Kidney capillary endothelial cell (primary cell): ENCODE results near the gene TPH2.
A peak's percentile ranks its signal among the peaks of the same experiment; 100 is the strongest.

Source experiments
- DNase-seq: peaks from one replicate; pipeline ENCODE4 v3.0.0-alpha.2; 2018; ENCODE audit warnings: low spot score

The TPH2 gene

GRCh38 chr12:71958993-71959578 is 20.4 kb downstream of the TPH2 start:
- DNase-seq: no peak

- no peak for DNase-seq
Observed at GRCh38 chr12:71967211-71967610, 28.6 kb downstream of the TPH2 start.

DNA sequence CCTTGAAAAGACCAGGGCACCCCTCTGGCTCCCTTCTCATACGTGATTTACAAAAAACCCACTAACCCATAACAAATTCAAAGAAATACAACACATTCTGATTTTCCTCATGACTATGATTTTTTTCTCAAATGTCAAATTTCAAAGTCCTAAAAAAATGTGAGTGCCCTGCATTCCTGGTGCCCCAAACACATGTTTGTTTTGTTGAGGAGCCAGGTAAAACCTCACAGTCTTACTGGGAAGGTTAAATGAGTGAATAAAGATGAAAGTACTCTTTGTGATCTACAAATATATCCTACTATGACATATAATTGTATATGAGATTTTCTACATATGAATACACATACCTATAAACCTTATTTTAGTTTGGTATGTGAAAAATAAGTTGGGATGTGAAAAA is 30.7 kb downstream of the TPH2 start:
- DNase-seq: no peak

DNA sequence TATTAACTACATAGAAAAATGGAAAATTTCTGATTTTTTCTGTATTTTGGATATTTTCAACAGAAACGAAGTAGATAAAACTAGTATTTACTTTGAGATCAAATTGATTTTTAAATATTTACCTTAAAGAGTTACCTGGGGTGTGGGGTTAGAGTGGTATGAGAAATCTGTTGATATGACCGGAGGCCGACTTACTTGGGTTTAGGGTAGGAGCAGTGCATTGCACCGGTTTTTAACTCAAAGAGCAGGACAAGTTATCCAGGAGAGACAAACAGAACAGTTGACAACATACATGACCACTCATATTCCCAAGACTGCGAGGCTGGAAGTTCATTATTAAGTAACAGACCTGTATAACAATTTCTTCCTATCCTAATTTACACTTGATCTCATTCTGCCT is 31.4 kb downstream of the TPH2 start:
- no peak for DNase-seq

DNA sequence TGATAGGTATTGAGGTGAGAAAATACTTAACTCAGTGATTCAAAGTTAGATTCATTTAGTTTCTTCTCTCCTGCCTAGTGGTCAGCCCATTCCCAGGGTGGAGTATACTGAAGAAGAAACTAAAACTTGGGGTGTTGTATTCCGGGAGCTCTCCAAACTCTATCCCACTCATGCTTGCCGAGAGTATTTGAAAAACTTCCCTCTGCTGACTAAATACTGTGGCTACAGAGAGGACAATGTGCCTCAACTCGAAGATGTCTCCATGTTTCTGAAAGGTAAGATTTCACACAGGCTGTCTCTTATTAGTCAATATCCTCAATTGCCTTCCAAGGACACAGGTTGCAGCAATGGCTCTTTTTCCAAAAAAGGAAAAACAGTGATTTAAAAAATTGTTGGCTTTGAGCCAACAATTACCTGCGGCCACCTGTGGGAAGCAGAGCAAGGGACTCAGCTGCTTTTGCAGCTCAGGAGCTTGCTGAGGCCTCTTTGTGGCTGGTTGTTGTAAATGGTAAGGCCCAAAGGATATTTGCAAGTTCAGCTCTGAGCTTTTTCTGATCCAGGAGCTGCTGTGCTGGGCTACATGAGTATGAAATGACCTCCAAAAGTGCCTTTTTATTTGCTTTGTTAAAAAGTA is 33.9 kb downstream of the TPH2 start:
- no peak for DNase-seq

GRCh38 chr12:71973687-71974086 is 35.0 kb downstream of the TPH2 start:
- DNase-seq: no peak

DNA sequence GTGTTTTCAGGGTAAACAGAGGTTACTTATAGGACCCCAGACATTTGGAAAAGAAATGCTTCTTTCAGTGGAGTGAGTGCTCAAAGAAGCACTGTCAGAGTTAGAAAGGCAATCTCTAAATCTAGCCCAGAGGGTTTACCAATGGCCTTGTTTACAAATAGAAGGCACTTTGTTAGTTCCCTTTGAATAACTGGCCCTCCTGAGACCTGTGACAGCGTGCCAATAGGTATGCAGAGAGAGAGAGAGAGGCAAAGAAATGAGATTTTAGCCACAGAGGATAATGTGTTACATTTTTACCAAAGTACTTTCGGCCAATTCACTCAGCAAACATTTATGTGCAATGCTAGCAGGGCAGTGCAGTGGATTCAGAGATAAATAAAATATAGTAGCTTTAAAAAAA is 41.9 kb downstream of the TPH2 start:
- DNase-seq: no peak

DNA sequence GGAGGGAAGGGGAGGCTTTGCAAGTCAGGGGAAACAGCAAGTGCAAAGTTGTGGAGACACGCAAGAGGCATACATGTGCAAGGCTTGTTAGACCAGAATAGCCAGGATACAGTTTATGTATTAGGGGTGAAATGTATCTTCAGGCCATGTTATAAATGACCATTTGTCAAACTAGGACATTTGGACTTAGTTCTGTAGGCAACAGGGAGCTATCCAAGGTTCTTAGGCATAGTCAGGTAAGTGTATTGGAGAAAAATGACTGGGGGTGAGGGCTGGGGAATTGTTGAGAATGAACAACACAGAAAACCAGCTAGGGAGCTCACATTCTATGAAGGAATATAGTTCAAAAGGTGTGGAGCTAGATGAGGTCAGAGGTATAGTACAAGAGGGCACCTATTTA is 42.5 kb downstream of the TPH2 start:
- DNase-seq: no peak

DNA sequence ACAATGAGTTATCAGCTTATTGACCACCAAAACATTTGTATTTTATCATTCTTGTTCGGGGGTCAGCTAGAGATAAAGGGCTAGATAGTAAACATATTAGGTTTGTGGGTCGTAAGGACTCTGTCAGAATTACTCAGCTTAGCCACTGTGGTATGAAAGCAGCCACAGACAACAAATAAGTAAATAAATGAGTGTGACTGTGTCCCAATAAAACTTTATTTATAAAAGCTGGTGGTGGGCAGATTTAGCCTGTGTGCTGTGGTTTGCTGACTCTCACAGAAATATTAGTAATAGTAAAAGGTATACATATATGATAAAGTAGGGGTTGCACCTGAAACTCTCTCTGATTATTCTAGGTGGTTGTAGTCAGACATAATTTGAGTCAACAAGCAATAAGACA is 56.1 kb downstream of the TPH2 start:
- DNase-seq: no peak

DNA sequence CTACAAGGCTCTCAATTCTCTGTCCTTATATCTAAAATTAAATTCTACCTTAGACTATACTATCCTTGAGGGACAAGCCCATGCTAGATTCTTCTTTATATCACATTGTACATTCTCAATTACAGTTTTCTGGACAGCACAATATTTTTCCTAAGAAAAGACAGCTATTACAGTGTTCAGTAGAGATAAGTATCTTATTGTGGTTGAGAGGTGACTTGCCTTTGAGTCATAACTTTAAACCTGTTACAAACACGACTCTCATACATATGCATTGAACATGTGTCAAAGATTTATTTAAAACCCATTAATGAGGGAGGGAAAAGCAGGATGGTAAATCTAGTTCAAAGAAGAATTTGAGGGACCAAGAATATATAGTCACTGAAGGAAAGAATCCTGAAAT is 61.1 kb downstream of the TPH2 start:
- DNase-seq: no peak

DNA sequence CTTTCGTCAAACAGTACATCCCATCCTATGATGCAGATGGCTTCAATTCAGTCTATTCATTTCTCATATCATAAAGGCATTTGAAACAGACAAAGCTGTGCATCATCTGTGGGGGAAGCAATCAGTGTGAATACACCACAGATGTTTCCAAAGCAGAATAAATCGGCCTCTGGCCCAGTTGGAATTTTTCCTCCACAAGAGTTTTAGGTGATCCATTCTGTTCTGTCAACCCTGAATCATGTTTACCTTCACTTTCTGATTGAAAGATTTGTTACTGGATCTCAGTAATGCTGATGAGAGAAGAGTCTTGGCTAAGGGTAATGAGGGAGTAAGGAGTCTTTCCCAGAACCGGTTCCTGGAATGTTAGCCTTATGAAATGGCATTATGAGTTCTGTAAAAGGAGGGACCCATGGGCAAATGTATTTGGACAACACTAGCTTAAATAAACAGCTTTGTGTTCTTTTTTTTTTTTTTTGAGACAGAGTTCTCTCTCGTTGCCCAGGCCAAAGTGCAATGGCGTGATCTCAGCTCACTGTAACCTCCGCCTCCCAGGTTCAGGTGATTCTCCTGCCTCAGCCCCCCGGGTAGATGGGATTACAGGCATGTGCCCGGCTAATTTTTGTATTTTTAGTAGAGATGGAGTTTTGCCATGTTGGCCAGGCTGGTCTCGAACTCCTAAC is 62.5 kb downstream of the TPH2 start:
- DNase-seq: no peak

DNA sequence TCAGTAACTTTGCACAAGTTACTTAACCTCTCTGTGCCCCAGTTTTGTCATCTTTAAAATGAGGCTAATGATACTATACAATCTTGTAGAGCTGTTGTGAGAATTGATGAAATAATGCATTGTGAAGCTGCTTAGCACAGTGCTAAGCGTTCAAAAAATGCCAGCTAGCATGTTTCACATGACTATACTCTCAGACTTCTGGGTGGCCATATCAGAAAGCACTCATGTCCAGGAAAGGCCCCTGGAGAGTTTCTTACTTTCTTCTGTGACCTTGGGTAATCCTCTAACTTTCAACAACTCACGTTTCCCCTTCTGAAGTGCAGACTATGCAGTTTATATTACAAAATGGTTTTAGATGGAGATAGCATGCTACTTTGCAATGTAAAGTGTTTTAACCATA is 68.1 kb downstream of the TPH2 start:
- no peak for DNase-seq

DNA sequence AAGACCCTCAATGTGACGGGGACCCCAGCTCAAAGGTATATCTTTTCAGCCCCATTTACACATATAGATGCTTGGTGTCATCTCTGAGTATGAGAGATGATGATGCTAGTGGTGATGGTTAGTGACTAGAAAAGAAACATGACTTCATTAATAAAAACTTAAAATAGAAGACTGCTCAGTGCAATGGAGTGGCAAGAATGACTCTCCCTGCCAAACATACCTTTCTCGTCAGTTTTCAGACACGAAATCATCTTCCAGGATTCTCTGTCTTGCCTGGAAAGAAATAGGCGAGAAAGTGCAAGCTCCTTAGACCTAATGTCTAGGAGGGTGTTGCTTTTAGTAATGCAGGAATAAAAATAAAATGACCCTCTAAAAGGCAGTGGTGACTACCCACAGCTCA is 71.7 kb downstream of the TPH2 start:
- DNase-seq: no peak

DNA sequence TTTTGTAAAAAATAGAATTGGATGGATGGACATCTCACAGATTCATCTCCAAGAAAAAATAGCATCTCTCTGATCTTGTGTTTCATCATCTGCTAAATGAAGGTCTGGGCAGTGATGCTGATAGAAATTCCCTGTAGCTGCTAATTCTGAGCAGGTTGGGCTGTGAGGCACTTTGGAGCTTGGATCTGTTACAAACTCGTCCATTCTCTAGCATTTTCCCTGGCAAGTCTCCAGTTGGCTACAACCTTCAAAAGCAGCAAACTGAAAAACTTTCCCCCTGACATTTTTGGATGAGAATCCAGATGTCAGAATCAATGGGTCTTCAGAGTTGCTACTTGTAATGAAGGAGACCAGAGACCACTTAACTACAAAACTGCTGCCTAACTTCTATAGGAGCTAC is 72.7 kb downstream of the TPH2 start:
- no peak for DNase-seq

DNA sequence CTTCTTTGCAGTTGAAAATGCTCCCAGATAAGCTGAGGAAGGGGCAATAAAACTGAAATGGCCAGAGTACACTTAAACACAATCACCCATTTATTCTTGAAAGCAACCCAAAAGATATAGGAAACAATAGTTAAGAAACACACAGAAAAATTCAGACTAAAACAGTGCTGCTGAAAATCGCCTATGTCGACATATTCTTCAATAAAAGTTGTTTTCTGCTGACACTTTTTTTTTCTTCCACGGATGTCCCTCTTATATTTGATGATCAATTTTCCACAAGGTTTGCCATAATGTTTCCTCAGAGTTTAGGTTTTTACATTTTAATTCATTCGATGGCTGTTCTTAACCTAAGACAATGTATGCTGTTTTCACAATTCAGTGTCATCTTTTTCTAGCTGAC is 74.2 kb downstream of the TPH2 start:
- no peak for DNase-seq

DNA sequence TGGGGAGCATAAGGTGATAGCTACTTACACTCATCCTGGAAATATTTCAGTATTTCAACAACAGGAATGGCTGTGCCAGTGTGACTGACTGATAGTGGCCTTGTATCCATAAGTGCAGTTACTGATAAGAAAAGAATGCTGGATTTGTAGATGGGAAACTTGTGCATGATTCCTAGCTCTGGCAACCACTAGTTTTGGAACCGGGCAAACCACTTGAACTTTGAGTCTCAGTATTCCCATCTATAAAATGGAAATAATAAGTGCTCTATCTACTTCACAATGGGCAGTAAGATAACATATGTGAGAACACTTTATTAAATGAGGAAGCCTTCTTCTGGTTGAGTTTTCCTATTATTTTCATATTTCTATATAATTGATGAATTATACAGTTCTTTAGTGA is 77.2 kb downstream of the TPH2 start:
- DNase-seq: no peak

GRCh38 chr12:72017054-72017651 is 78.5 kb downstream of the TPH2 start:
- peak; percentile 63 for DNase-seq

- DNase-seq: no peak
Observed at GRCh38 chr12:72018036-72018435, 79.4 kb downstream of the TPH2 start.

GRCh38 chr12:72024613-72025012 is 86.0 kb downstream of the TPH2 start:
- DNase-seq: no peak

DNA sequence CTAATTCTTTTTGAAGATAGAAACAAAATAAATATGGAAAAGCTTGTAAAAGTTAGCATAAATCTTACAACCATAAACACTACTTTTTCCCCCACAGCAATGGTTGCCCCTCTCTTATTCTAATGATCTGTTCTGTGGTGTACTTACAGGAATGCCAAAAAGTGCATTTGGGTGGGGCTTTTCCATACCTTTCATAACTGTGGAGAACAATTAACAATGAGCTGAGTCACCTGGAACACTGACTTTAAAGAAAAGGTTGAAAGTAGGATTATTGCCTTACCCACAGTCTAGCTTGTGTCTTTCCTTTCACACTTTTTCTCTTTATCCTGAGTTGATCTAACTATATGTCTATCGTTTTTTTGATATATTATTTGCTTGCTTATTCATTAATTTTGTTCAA is 86.9 kb downstream of the TPH2 start:
- DNase-seq: no peak

- DNase-seq: no peak
Observed at GRCh38 chr12:72028966-72029365, 90.3 kb downstream of the TPH2 start.

DNA sequence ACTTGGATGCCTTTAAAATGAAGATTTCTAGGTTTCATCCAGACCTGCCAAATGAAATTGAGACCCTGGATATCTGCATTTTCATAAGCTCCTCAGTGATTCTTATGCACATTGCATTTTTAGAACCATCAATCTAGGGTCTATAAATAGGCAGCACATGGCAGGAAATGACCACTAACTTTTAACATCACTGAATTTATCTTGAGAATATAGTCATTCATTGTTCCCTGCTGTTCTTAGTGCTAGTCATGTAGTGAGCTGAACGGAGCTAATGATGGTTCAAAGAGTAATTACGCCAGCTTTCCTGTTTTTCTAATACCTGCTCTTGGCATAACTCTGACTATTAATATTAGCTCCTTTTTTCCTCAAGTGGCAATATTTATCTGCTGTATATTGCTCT is 91.6 kb downstream of the TPH2 start:
- DNase-seq: peak; percentile 81

DNA sequence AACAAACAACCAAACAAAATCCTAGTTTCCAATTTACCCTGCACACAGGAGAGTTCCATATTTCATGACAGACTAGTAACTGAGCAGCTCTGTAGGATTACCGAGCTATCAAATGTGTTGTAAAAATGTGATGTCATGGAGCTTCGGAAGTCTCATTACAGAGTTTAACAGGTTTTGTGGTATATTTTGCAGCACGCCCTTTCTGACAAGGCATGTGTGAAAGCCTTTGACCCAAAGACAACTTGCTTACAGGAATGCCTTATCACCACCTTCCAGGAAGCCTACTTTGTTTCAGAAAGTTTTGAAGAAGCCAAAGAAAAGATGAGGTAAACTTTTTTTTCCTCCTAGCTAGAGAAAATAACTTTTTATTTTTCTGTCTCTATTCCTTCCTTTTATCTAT is 92.4 kb downstream of the TPH2 start:
- DNase-seq: no peak

DNA sequence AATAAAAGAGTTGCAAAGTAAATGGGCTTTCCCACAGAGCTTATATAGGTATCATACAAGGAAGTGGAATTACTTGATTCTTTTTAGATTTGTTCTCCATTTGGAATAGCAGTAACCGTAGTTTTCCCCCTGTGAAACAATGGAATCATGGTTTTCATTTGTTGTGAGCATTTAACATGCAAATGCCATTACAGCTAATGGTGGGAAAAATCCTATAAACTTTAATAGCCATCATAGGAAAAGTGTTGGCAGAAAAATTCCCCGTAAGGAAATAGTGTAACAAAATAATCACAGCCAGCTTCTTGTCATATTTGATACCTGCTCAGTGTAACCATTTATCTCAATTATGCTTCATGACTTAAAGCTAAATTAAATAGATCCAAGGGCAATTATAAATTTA is 95.3 kb downstream of the TPH2 start:
- no peak for DNase-seq
